ENCODE measurements around the gene SELENOT.
"Not testable (repeated sequence)": the region's sequence is repeated elsewhere in the genome, so short reads cannot be mapped to it uniquely, and the experiment has no call there.

The SELENOT gene

DNA sequence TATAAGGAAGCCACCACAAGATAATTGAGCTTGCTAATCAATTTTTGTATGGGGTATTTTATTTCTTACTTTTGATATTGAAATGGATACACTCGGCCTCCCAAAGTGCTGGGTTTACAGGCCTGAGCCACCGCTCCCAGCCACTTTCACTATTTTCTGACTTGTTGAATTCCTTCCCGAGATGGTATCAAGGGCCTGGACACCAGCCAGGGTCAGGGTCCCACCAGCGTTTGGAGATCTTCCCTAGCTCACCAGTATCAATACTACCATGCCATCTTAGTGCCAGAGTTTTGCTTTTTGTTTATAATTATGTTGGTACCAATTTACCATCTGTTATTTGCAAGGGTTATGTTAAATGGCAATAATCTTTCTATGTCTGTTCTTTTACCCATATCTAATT lies 5.5 kb upstream of the SELENOT start:
- TF ChIP-seq, protein P1, sequence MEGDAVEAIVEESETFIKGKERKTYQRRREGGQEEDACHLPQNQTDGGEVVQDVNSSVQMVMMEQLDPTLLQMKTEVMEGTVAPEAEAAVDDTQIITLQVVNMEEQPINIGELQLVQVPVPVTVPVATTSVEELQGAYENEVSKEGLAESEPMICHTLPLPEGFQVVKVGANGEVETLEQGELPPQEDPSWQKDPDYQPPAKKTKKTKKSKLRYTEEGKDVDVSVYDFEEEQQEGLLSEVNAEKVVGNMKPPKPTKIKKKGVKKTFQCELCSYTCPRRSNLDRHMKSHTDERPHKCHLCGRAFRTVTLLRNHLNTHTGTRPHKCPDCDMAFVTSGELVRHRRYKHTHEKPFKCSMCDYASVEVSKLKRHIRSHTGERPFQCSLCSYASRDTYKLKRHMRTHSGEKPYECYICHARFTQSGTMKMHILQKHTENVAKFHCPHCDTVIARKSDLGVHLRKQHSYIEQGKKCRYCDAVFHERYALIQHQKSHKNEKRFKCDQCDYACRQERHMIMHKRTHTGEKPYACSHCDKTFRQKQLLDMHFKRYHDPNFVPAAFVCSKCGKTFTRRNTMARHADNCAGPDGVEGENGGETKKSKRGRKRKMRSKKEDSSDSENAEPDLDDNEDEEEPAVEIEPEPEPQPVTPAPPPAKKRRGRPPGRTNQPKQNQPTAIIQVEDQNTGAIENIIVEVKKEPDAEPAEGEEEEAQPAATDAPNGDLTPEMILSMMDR (conservative IDR thresholded peaks at IDR 0.05; ENCODE audit: low read depth, low read length): no peak
- no peak overlapping the region for H3K4me3 ChIP-seq (ENCODE audit: low read depth, low read length)
- no peak for DNase-seq (ENCODE audit: low read depth)

DNA sequence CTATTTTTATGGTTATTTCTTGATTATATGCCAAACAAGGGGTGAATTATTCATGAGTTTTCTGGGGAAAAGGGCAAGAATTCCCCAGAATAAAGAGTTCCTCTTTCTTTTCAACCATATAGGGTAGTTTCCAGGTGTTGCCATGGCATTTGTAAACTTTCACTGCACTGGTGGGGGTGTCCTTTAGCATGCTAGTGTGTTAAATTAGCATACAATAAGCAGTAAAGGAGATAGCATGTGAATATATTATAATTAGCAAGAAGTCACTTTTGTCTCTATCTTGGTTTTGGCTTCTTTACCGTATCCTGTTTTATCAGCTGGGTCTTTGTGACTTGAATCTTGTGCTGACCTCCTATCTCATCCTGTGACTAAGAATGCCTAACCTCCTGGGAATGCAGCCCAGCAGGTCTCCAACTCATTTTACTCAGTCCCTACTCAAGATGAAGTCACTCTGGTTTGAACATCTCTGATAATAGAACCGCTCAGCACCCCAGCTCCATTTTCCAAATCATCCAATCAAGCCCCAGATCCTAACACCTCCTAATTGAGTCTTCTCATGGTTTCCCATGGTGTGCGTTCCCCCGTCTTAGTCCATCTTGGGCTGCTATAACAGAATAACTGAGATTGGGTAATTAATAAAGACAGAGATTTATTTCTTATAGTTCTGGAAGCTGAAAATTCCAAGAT lies 3.4 kb upstream of the SELENOT start:
- H3K4me3 ChIP-seq (ENCODE audit: low read depth, low read length): no peak overlapping the region
- peak; percentile 52 for DNase-seq (ENCODE audit: low read depth)
- TF ChIP-seq, protein P1 (conservative IDR thresholded peaks at IDR 0.05; ENCODE audit: low read depth, low read length): no peak

DNA sequence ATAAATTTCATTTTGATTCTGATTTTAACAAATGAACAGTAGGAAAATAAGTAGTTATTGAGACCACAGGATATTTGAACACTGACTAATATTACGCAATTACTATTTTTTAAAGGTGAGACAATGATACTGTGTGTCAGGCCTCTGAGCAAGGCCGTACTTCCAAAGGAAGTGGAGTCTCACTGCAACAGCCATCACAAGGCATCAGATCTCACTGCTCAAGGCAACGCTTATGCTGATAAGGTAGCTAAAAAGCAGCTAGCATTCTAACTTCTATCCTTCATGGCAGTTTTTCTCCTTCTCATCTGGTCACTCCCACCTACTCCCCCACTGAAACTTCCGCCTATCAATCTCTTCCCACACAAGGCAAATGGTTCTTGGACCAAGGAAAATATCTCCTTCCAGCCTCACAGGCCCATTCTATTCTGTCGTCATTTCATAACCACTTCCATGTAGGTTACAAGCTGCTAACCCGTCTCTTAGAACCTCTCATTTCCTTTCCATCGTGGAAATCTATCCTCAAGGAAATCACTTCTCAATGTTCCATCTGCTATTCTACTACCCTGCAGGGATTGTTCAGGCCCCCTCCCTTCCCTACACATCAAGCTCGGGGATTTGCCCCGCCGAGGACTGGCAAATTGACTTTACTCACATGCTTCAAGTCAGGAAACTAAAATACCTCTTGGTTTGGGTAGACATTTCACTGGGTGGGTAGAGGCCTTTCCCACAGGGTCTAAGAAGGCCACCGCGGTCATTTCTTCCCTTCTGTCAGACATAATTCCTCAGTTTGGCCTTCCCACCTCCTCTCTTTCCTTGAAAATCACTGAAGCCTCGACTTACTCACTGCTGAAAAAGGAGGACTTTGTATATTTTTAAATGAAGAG lies 2.2 kb upstream of the SELENOT start:
- peak; percentile 41 for DNase-seq (ENCODE audit: low read depth)
- H3K4me3 ChIP-seq (ENCODE audit: low read depth, low read length): not testable (repeated sequence)

DNA sequence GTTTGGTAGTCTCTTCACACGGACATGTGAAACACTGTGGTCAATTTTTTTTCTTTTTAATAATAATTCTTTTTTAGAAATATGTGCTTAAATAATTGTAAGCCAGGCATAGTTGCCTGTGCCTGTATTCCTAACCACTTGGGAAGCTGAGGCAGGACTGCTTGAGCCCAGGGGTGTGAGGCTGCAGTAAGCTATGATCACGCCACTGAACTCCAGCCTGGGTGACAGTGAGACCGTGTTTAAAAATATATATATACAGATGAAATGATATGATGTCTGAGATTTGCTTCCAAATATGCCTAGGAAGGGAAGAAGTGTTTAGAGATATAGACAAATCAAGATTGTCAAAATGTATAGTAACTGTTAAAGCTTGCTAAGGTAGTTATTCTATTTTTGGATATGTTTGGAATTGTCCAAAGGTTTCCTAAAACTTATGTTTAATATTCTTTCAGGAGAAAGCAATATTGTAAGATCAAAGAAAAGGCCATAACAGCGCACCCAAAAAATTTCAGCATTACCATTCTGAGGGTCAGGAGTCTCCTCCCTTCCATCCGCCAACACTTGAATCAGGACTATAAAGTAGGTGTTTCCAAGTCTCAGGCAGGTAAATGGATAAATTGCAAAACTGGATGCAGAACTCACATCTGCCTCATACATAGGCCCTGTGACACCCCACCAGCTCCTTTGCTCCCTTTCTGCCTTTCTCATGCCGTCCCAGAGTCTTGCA lies 532 bp upstream of the SELENOT start:
- DNase-seq (ENCODE audit: low read depth): no peak
- H3K4me3 ChIP-seq (ENCODE audit: low read depth, low read length): peak overlapping the region; percentile 85
- TF ChIP-seq, protein P1 (conservative IDR thresholded peaks at IDR 0.05; ENCODE audit: low read depth, low read length): no peak

DNA sequence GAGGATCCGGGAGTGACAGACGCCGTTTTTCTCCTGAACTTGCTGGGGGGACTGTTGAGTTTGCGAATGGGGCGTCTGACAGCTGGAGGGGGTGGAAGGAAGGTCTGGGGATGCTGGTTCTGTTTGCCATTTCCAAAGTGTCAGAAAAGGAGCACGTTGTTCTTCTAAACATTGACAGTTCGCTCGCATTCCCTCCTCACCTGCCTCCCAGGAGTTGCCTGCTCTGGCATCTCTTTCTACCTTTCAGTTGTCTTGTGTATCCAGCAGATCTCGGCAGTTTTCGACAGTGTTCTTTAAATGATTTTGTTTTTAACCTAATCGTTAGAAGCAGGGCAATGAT lies 829 bp downstream of the SELENOT start:
- DNase-seq (ENCODE audit: low read depth): no peak
- TF ChIP-seq, protein P1 (conservative IDR thresholded peaks at IDR 0.05; ENCODE audit: low read depth, low read length): no peak
- H3K4me3 ChIP-seq (ENCODE audit: low read depth, low read length): peak overlapping the region; percentile 85

DNA sequence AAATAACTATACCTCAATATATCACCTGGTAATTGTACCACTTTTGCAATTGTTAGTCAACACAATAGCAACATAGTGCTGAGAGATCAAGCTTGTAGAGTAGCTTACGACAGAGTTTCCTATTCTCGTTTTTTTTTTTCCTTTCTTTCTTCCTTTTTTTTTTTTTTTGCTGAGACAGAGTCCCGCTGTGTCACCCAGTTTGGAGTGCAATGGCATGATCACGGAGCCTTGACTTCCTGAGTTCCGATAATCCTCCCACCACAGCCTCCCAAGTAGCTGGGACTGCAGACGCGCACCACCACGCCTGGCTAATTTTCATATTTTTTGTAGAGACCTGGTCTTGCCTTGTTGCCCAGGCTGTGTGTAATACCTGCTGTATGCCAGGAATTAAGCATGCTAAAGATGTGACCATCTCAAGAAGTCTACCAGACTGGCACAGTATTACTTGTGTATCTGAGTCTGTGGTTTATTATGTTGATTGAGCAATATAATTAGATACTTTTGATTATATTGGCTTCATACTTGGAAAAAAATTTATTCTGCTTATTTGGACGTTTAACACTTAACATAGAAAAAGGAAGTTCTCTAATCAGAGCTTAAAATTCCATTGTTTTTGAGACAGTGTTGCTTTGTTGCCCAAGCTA lies 3.0 kb downstream of the SELENOT start:
- DNase-seq (ENCODE audit: low read depth): no peak
- no peak overlapping the region for H3K4me3 ChIP-seq (ENCODE audit: low read depth, low read length)
- TF ChIP-seq, protein P1 (conservative IDR thresholded peaks at IDR 0.05; ENCODE audit: low read depth, low read length): no peak

Measured in choroid plexus epithelial cell (primary cell).